Measurements from ENCODE around the gene SIGLEC14. TPM values are rescaled to one million over a fixed set of nuclear protein-coding genes. Genes with fewer than 3 reads are reported as not detected.

Gene SIGLEC14
- total and polyA plus RNA-seq, 4 donors = 1.0 to 3.5 (median 2.0) TPM

DNA sequence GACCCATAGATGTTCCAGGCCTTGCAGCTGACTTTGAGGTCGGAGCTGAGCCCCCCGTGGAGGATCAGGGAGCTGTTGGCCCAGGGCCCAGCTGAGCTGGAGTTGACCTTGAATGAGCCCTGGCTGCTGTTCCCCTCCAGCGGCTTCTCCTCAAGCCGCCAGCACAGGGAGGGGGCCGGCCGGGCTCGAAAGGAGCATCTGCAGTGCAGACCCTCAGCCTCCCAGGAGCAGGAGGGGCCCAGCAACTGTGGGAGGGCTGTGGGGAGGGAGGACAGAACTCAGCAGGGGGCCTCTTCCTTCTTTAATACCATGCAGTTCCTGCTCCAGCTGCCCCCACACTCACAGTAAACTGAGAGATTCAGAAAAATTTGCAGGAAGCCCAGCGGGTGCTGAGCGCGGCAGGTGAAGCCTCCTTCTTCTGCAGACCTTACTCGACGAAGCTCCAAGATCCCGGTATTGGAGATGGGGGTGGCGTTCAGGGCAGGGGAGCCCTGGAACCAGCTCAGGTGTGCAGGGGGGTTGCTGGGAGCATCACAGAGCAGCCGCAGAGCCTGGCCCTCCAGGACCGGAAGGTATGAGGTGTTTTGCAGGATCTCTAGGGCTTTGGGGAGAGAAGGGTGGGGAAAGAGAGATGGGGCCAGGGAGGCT is 19.0 kb downstream of the SIGLEC14 start:
- Histone ChIP-seq H3K4me1 (ENCODE audit: control insufficient read depth, insufficient read depth, low read length) (peaks cover 3% of the 10 kb centered on the region), H3K9me3 (ENCODE audit: control insufficient read depth, insufficient read depth, low read length) (no peaks in the 10 kb centered on the region), H3K27me3 (ENCODE audit: control insufficient read depth, insufficient read depth, low read length) (peaks cover 6% of the 10 kb centered on the region), H3K27ac (ENCODE audit: low read depth, low read length) (no peak overlapping the region), H3K4me3 (ENCODE audit: low read depth, low read length) (no peak overlapping the region), H3K36me3 (ENCODE audit: control insufficient read depth, insufficient read depth, low read length) (no peaks in the 10 kb centered on the region)
- no peak for DNase-seq (ENCODE audit: low read depth in 4 of 6, low spot score in 6 of 6)
- WGBS (ENCODE audit: insufficient coverage) = 44% methylated on average over 11 of the region's 16 CpGs

DNA sequence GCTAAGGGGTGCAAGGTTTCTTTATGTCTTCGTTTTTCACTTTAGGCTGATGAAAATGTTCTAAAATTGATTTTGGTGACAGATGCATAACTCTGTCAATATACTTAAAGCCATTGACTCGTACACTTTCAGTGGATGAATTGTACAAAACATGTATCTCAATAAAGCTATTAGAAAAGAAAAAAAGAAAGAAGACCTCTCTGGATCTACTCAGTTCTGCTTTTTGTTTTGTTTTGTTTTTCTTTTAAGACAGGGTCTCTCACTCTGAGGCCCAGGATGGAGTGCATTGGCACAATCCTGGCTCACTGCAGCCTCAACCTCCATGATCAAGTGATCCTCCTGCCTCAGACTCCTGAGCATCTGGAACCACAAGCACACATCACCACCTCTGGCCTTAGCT is 19.9 kb downstream of the SIGLEC14 start:
- Histone ChIP-seq H3K4me3 (ENCODE audit: low read depth, low read length) (no peak overlapping the region), H3K4me1 (ENCODE audit: control insufficient read depth, insufficient read depth, low read length) (peaks cover 3% of the 10 kb centered on the region), H3K36me3 (ENCODE audit: control insufficient read depth, insufficient read depth, low read length) (no peaks in the 10 kb centered on the region), H3K9me3 (ENCODE audit: control insufficient read depth, insufficient read depth, low read length) (no peaks in the 10 kb centered on the region), H3K27ac (ENCODE audit: low read depth, low read length) (no peak overlapping the region), H3K27me3 (ENCODE audit: control insufficient read depth, insufficient read depth, low read length) (peaks cover 6% of the 10 kb centered on the region)
- DNase-seq (ENCODE audit: low read depth in 4 of 6, low spot score in 6 of 6) = no peak
- no CpG with 5 or more reads among the region's 2 CpGs for WGBS (ENCODE audit: insufficient coverage)

DNA sequence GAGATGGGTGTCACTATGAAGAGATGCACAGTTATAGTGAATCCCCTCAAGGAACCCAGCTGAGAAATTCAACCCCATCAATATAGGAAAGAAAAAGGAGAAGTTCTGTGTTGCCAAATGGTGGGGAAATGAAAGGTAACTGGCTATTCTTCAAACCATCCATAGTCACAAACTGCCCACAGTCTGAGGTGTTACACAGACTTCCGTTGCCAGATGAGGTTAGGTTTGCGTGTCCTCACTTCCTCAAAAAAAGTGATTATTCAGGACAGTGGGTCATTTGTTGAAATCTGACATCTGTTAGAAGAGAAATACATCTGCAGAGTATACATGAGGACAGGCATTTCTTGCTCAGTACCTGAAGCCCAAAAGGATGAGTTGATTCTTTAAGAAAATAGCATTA is 25.4 kb downstream of the SIGLEC14 start:
- H3K4me3 ChIP-seq (ENCODE audit: low read depth, low read length) = no peak overlapping the region
- H3K27ac ChIP-seq (ENCODE audit: low read depth, low read length) = no peak overlapping the region
- no peaks in the 10 kb centered on the region for H3K36me3 ChIP-seq (ENCODE audit: control insufficient read depth, insufficient read depth, low read length)
- no peaks in the 10 kb centered on the region for H3K4me1 ChIP-seq (ENCODE audit: control insufficient read depth, insufficient read depth, low read length)
- H3K27me3 ChIP-seq (ENCODE audit: control insufficient read depth, insufficient read depth, low read length) = no peaks in the 10 kb centered on the region
- WGBS (ENCODE audit: insufficient coverage) = no CpG with 5 or more reads among the region's 2 CpGs
- no peaks in the 10 kb centered on the region for H3K9me3 ChIP-seq (ENCODE audit: control insufficient read depth, insufficient read depth, low read length)
- no peak for DNase-seq (ENCODE audit: low read depth in 4 of 6, low spot score in 6 of 6)

DNA sequence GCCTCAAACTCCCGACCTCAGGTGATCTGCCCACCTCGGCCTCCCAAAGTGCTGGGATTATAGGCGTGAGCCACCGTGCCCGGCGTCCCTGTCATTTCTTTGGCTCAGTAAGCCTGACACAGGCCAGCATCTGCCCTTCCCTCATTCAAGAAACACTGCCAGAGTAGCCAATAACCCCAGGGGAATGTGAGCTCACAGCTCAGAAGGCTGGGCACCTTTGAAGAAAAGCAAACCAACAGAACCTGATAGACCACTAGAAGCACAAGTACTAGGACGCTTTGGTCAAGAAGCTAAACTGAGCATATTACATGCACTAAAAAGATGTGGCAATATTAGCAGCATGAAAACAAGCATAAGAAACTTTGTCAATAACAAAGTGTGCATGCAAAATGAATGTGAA is 30.6 kb downstream of the SIGLEC14 start:
- no peak for DNase-seq (ENCODE audit: low read depth in 4 of 6, low spot score in 6 of 6)
- 76% methylated on average over 6 of the region's 7 CpGs for WGBS (ENCODE audit: insufficient coverage)
- H3K36me3 ChIP-seq (ENCODE audit: control insufficient read depth, insufficient read depth, low read length) = no peaks in the 10 kb centered on the region
- no peak overlapping the region for H3K27ac ChIP-seq (ENCODE audit: low read depth, low read length)
- no peaks in the 10 kb centered on the region for H3K9me3 ChIP-seq (ENCODE audit: control insufficient read depth, insufficient read depth, low read length)
- H3K4me1 ChIP-seq (ENCODE audit: control insufficient read depth, insufficient read depth, low read length) = no peaks in the 10 kb centered on the region
- peaks cover 2% of the 10 kb centered on the region for H3K27me3 ChIP-seq (ENCODE audit: control insufficient read depth, insufficient read depth, low read length)
- H3K4me3 ChIP-seq (ENCODE audit: low read depth, low read length) = no peak overlapping the region

- Histone ChIP-seq H3K4me1 (ENCODE audit: control insufficient read depth, insufficient read depth, low read length) (no peaks in the 10 kb centered on the region), H3K9me3 (ENCODE audit: control insufficient read depth, insufficient read depth, low read length) (no peaks in the 10 kb centered on the region), H3K27me3 (ENCODE audit: control insufficient read depth, insufficient read depth, low read length) (peaks cover 2% of the 10 kb centered on the region), H3K4me3 (ENCODE audit: low read depth, low read length) (no peak overlapping the region), H3K27ac (ENCODE audit: low read depth, low read length) (no peak overlapping the region), H3K36me3 (ENCODE audit: control insufficient read depth, insufficient read depth, low read length) (no peaks in the 10 kb centered on the region)
- no CpG with 5 or more reads among the region's 5 CpGs for WGBS (ENCODE audit: insufficient coverage)
- no peak for DNase-seq (ENCODE audit: low read depth in 4 of 6, low spot score in 6 of 6)
Measured at GRCh38 chr19:51614789-51615188, 31.8 kb downstream of the SIGLEC14 start.

DNA sequence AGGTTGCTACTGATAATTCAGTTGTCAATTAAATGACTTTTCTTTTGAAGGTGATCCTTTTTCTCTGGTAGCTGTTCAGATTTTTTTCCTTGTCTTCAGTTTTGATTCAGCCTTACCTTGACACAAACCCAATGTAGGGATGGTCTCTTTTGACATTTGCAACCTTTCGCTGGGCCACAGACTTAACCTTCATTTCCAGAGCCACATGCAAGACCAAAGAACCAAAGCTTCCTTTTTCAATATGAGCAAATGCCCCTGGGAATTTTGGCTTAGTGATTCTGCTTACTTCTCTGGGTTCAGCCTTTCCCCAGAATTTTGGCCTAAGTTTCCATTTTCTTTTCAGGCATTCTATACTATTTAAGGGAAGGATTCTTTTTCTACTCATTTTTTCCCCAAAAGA is 36.0 kb downstream of the SIGLEC14 start:
- no peaks in the 10 kb centered on the region for H3K9me3 ChIP-seq (ENCODE audit: control insufficient read depth, insufficient read depth, low read length)
- H3K27me3 ChIP-seq (ENCODE audit: control insufficient read depth, insufficient read depth, low read length) = peaks cover 2% of the 10 kb centered on the region
- H3K36me3 ChIP-seq (ENCODE audit: control insufficient read depth, insufficient read depth, low read length) = no peaks in the 10 kb centered on the region
- WGBS (ENCODE audit: insufficient coverage) = 50% methylated on average over 1 of the region's 1 CpG
- H3K27ac ChIP-seq (ENCODE audit: low read depth, low read length) = no peak overlapping the region
- H3K4me3 ChIP-seq (ENCODE audit: low read depth, low read length) = no peak overlapping the region
- no peaks in the 10 kb centered on the region for H3K4me1 ChIP-seq (ENCODE audit: control insufficient read depth, insufficient read depth, low read length)
- DNase-seq (ENCODE audit: low read depth in 4 of 6, low spot score in 6 of 6) = no peak

DNA sequence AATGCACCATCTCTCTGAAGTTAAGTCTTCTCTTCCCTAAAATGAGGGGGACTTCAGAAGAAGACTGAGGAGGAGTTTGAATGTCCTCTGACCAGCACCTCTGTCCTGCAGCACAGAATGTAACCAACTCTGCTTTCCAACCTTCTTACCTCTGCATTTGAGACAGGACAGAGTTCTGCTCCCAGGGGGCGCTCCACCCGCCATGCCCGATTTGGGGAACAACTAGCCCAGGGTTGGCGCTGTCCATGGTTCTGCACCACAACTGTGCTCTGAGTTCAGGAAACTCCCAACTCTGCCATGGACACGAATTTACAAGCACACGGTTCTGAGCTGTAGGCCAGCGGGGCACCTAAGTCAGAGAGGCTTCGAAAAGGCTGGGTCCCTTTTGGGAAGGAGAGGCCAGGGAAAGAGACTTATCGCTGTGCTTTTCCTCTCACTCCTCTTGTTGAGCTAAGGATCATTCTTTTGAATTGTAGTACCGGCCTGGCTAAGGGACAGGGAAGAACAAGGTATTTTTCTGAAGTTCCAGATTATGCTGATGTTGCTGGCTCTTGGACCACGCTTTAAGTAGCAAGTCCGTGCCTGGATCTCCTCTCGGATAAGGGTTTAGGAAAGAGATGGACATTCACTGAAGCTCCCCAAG is 38.6 kb downstream of the SIGLEC14 start:
- DNase-seq (ENCODE audit: low read depth in 4 of 6, low spot score in 6 of 6) = peak in 4 of 6 donors; percentile 8 to 52 (median 18)
- peaks cover 2% of the 10 kb centered on the region for H3K36me3 ChIP-seq (ENCODE audit: control insufficient read depth, insufficient read depth, low read length)
- H3K27me3 ChIP-seq (ENCODE audit: control insufficient read depth, insufficient read depth, low read length) = peaks cover 2% of the 10 kb centered on the region

DNA sequence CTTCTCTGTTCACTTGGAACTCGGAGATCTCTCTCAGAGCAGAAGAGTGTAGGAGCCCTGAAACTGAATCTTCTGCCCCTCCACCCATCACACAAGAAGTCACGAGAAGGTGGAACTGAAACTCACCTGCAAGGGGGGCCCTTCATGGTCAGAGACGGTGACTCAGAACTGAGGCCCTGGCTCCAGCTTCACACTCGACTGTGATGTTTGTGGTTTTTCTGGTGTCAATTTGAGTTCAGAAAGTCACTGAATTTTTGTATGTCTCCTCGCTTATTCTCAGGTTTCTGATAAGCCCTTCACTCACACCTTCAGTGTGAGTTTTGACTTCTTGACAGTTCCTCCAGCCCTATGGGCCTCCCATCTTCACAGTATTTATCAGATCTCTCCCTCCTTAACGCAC is 39.5 kb downstream of the SIGLEC14 start:
- Histone ChIP-seq H3K4me3 (ENCODE audit: low read depth, low read length) (no peak overlapping the region), H3K4me1 (ENCODE audit: control insufficient read depth, insufficient read depth, low read length) (no peaks in the 10 kb centered on the region), H3K27ac (ENCODE audit: low read depth, low read length) (no peak overlapping the region), H3K27me3 (ENCODE audit: control insufficient read depth, insufficient read depth, low read length) (peaks cover 1% of the 10 kb centered on the region), H3K9me3 (ENCODE audit: control insufficient read depth, insufficient read depth, low read length) (no peaks in the 10 kb centered on the region), H3K36me3 (ENCODE audit: control insufficient read depth, insufficient read depth, low read length) (peaks cover 8% of the 10 kb centered on the region)
- WGBS (ENCODE audit: insufficient coverage) = 70% methylated on average over 5 of the region's 6 CpGs
- no peak for DNase-seq (ENCODE audit: low read depth in 4 of 6, low spot score in 6 of 6)

More for the DNA sequence above, 38.6 kb downstream of the SIGLEC14 start:
- WGBS (ENCODE audit: insufficient coverage) = 25% methylated on average over 11 of the region's 13 CpGs
- Histone ChIP-seq H3K4me1 (ENCODE audit: control insufficient read depth, insufficient read depth, low read length) (no peaks in the 10 kb centered on the region), H3K9me3 (ENCODE audit: control insufficient read depth, insufficient read depth, low read length) (no peaks in the 10 kb centered on the region), H3K27ac (ENCODE audit: low read depth, low read length) (no peak overlapping the region), H3K4me3 (ENCODE audit: low read depth, low read length) (no peak overlapping the region)

GRCh38 chr19:51602189-51602854 is 44.3 kb downstream of the SIGLEC14 start:
- Histone ChIP-seq H3K36me3 (ENCODE audit: control insufficient read depth, insufficient read depth, low read length) (peaks cover 16% of the 10 kb centered on the region), H3K4me1 (ENCODE audit: control insufficient read depth, insufficient read depth, low read length) (peaks cover 6% of the 10 kb centered on the region), H3K4me3 (ENCODE audit: low read depth, low read length) (no peak overlapping the region), H3K27me3 (ENCODE audit: control insufficient read depth, insufficient read depth, low read length) (peaks cover 14% of the 10 kb centered on the region), H3K9me3 (ENCODE audit: control insufficient read depth, insufficient read depth, low read length) (no peaks in the 10 kb centered on the region), H3K27ac (ENCODE audit: low read depth, low read length) (no peak overlapping the region)
- DNase-seq (ENCODE audit: low read depth in 4 of 6, low spot score in 6 of 6) = no peak
- WGBS (ENCODE audit: insufficient coverage) = 87% methylated on average over 13 of the region's 20 CpGs

All from spinal cord (tissue), 10 donors.